GM23338 (cell line): ENCODE data around the gene BANF1. TPM values are rescaled to one million over a fixed set of nuclear protein-coding genes. Genes with fewer than 3 reads are reported as not detected.

Source experiments
- ATAC-seq: fragments of 200-7000 bp; cut with Tn5 transposase; 3 replicates; pipeline ENCODE4 v1.9.1; 2020
- DNase-seq: peaks from one replicate; pipeline ENCODE4 v3.0.0-alpha.2; 2015; ENCODE audit warnings: low spot score
- H2AFZ ChIP-seq: fragments of 200-600 bp; sonication (generic); 2 replicates; pipeline ENCODE4 v1.8.0; 2016; ENCODE audit warnings: antibody characterized with exemption, mild to moderate bottlenecking, moderate library complexity
- H3F3A ChIP-seq: fragments of 200-600 bp; sonication (generic); replicated peaks from 2 replicates; pipeline ENCODE4 v1.8.0; 2017; ENCODE audit warnings: antibody characterized with exemption, mixed run types, low read depth
- H3K27ac ChIP-seq: fragments of 200-600 bp; sonication (generic); 2 replicates; pipeline ENCODE4 v1.6.1; 2016; ENCODE audit warnings: low read depth
- H3K27me3 ChIP-seq: fragments of 200-600 bp; sonication (generic); 2 replicates; pipeline ENCODE4 v1.8.0; 2016; ENCODE audit warnings: mild to moderate bottlenecking, mixed run types, moderate library complexity; ENCODE audit not compliant: insufficient read depth
- H3K36me3 ChIP-seq: fragments of 200-600 bp; sonication (generic); 2 replicates; pipeline ENCODE4 v1.8.0; 2016; ENCODE audit warnings: mild to moderate bottlenecking; ENCODE audit not compliant: insufficient read depth
- H3K4me1 ChIP-seq: fragments of 200-600 bp; sonication (generic); 2 replicates; pipeline ENCODE4 v1.8.0; 2016; ENCODE audit warnings: mild to moderate bottlenecking, moderate library complexity; ENCODE audit not compliant: insufficient read depth
- H3K4me2 ChIP-seq: fragments of 200-600 bp; sonication (generic); 2 replicates; pipeline ENCODE4 v1.7.1; 2017; ENCODE audit warnings: mixed run types
- H3K4me3 ChIP-seq: fragments of 200-600 bp; sonication (generic); 2 replicates; pipeline ENCODE4 v1.6.1; 2016; ENCODE audit warnings: mixed run types
- H3K79me2 ChIP-seq: fragments of 200-600 bp; sonication (generic); replicated peaks from 2 replicates; pipeline ENCODE4 v1.8.0; 2017; ENCODE audit warnings: mild to moderate bottlenecking; ENCODE audit not compliant: insufficient read depth
- H3K9me2 ChIP-seq: fragments of 200-600 bp; sonication (generic); 2 replicates; pipeline ENCODE4 v1.8.0; 2017; ENCODE audit not compliant: insufficient read depth
- H4K20me1 ChIP-seq: fragments of 200-600 bp; sonication (generic); replicated peaks from 2 replicates; pipeline ENCODE4 v1.8.0; 2017; ENCODE audit warnings: mild to moderate bottlenecking; ENCODE audit not compliant: insufficient read depth
- H3K27ac Mint-ChIP-seq: 2 replicates; pipeline ENCODE4 v1.8.0; 2020; ENCODE audit warnings: inconsistent platforms, mild to moderate bottlenecking, moderate library complexity, mixed read lengths
- H3K27me3 Mint-ChIP-seq: 3 replicates; pipeline ENCODE4 v1.8.0; 2022; ENCODE audit warnings: low read depth, mild to moderate bottlenecking, moderate library complexity, mixed read lengths, inconsistent platforms; ENCODE audit not compliant: insufficient read depth, poor library complexity
- H3K36me3 Mint-ChIP-seq: 3 replicates; pipeline ENCODE4 v1.8.0; 2021; ENCODE audit warnings: low read depth, mild to moderate bottlenecking, inconsistent platforms, moderate library complexity, mixed read lengths
- H3K4me1 Mint-ChIP-seq: 3 replicates; pipeline ENCODE4 v1.8.0; 2020; ENCODE audit warnings: mild to moderate bottlenecking, inconsistent platforms, mixed read lengths
- H3K4me3 Mint-ChIP-seq: 3 replicates; pipeline ENCODE4 v1.8.0; 2021; ENCODE audit warnings: moderate library complexity, mild to moderate bottlenecking, inconsistent platforms, mixed read lengths
- H3K9me3 Mint-ChIP-seq: 3 replicates; pipeline ENCODE4 v1.8.0; 2020; ENCODE audit warnings: moderate library complexity, mild to moderate bottlenecking, inconsistent platforms, mixed read lengths
- CREB1 ChIP-seq: fragments of 250-450 bp; sonication (Bioruptor Pico); IDR thresholded peaks from 2 replicates; pipeline ENCODE4 v1.5.0; 2020; ENCODE audit warnings: low read depth, mild to moderate bottlenecking, moderate library complexity
- EZH2 ChIP-seq: fragments of 200-600 bp; sonication (generic); IDR thresholded peaks from one replicate; pipeline ENCODE4 v1.8.0; 2017; ENCODE audit warnings: antibody characterized with exemption, mild to moderate bottlenecking, low read depth; ENCODE audit not compliant: unreplicated experiment
- EZH2phosphoT487 ChIP-seq: fragments of 200-600 bp; sonication (generic); IDR thresholded peaks from one replicate; pipeline ENCODE4 v1.8.1; 2018; ENCODE audit warnings: antibody characterized with exemption; ENCODE audit not compliant: unreplicated experiment
- JUNB ChIP-seq: IDR thresholded peaks from one replicate; pipeline ENCODE4 v1.6.1; 2016; ENCODE audit warnings: antibody characterized with exemption; ENCODE audit not compliant: unreplicated experiment
- NANOG ChIP-seq: IDR thresholded peaks from 2 replicates; pipeline ENCODE4 v1.6.1; 2016; ENCODE audit warnings: antibody characterized with exemption, borderline replicate concordance
- POLR2AphosphoS5 ChIP-seq: IDR thresholded peaks from 2 replicates; pipeline ENCODE4 v1.6.1; 2016; ENCODE audit warnings: antibody characterized with exemption, low read depth
- STAT1 ChIP-seq: IDR thresholded peaks from one replicate; pipeline ENCODE4 v1.6.1; 2016; ENCODE audit warnings: antibody characterized with exemption; ENCODE audit not compliant: unreplicated experiment
- ZNF114 ChIP-seq: fragments of 250-450 bp; sonication (Bioruptor Pico); IDR thresholded peaks from 2 replicates; pipeline ENCODE4 v1.5.0; 2020; ENCODE audit warnings: mild to moderate bottlenecking, moderate library complexity
- ZNF331 ChIP-seq: fragments of 250-450 bp; sonication (Bioruptor Pico); IDR thresholded peaks from 2 replicates; pipeline ENCODE4 v1.5.0; 2020; ENCODE audit warnings: low read depth, mild to moderate bottlenecking, moderate library complexity
- polyA plus RNA-seq: library from polyadenylated mRNA; unstranded; fragments of >200 nt; fragmentation: Nextera tagmentation; extraction: Ambion mirVana; gene quantifications from 2 replicates; pipeline ENCODE4 v1.2.1, GENCODE V29; 2016
- total RNA-seq: library from RNA; depleted of rRNA; stranded (reverse); fragments of >200 nt; shearing (Covaris generic); gene quantifications from 2 replicates; pipeline ENCODE4 v1.2.3, GENCODE V29; 2014
- TF ChIP-seq, protein P1 (sequence below): IDR thresholded peaks from one replicate; pipeline ENCODE4 v1.6.1; 2018; ENCODE audit warnings: antibody characterized with exemption; ENCODE audit not compliant: unreplicated experiment
- TF ChIP-seq, protein P2 (sequence below): fragments of 250-450 bp; sonication (Bioruptor Pico); IDR thresholded peaks from 2 replicates; pipeline ENCODE4 v1.5.0; 2020; ENCODE audit warnings: mild to moderate bottlenecking, moderate library complexity
- TF ChIP-seq, protein P3 (sequence below), 2 experiments: fragments of 200-600 bp in 1 of 2; sonication (generic) in 1 of 2; conservative IDR thresholded peaks; 2 replicates each; pipeline versions ENCODE4 v1.5.1 to v1.6.1; 2016 to 2017; ENCODE audit warnings: antibody characterized with exemption in 2 of 2, low read depth in 2 of 2, mild to moderate bottlenecking in 2 of 2, moderate library complexity in 1 of 2
- TF ChIP-seq, protein P4 (sequence below): IDR thresholded peaks from 2 replicates; pipeline ENCODE4 v1.6.1; 2016; ENCODE audit warnings: antibody characterized with exemption

Gene BANF1
- total and polyA plus RNA-seq, 2 experiments from 2014 or later, result 58.2 to 765 TPM

DNA sequence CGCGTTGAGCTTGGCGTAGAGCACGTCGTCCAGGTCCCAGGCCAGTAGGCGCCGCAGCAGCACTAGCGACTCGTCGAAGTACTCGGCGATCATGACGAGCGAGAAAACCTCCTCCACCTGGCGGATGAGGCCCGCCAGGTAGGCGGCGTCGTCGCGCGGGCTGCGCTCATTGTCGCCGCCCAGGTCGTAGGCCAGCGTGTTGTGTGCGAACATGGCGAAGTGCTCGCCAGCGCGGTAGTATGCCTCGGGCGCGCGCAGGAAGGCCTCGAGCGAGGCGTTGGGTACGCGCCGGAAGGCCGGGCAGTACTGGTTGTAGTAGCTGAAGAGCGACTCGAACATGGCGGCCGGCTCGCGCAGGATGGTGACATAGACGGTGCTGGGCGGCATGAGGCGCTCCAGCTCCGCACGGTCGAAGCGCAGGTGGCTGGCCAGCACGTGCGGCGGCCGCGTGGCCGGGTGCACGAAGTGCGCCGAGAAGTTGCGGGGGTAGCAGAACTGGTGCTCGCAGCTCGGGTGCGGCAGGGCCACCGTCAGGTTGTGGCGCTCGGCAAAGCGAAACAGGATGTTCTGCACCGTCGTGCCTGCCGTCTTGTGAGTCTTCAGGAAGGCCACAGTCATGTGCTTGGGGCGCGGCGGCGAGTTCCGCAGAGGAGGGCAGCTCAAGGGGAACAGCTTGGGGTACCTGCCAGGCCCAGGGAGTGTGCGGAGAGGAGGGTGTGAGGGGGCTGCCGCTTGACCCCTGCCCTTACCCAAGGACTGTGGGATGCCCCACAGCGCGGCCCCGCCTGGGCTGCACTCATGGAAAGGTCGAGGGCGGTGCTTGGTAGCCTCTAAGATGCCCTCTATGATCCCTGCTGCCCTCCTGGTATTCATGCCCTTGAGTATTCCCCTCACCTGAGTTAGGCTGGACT lies 40.9 kb downstream of the BANF1 start:
- Histone ChIP-seq H3K36me3 (no peaks in the 10 kb centered on the region), H4K20me1 (no peaks in the 10 kb centered on the region; the same call in none of the 2 replicates), H3K4me2 (no peak overlapping the region), H3K9me2 (no peaks in the 10 kb centered on the region), H3K27me3 (no peaks in the 10 kb centered on the region), H3F3A (peaks cover 7% of the 10 kb centered on the region; the same call in 1 of the 2 replicates), H3K4me1 (peaks cover 6% of the 10 kb centered on the region; the same call in 1 of the 2 replicates), H2AFZ (no peak overlapping the region), H3K27ac (no peak overlapping the region), H3K4me3 (no peak overlapping the region), H3K79me2 (0 out of 2 replicates have a peak, but pooled peaks cover 3% of the 10 kb centered on the region)
- Mint-ChIP-seq H3K9me3 (peaks cover 9% of the 10 kb centered on the region), H3K27me3 (peaks cover 2% of the 10 kb centered on the region), H3K4me3 (no peak overlapping the region), H3K36me3 (peaks cover 24% of the 10 kb centered on the region), H3K27ac (no peak overlapping the region), H3K4me1 (peaks cover 20% of the 10 kb centered on the region)
- ATAC-seq (no peak), DNase-seq (no peak)
- TF ChIP-seq ZNF331, result no peak
- no peak for TF ChIP-seq ZNF114 (CRISPR knock-in tag)
- TF ChIP-seq, protein P1, sequence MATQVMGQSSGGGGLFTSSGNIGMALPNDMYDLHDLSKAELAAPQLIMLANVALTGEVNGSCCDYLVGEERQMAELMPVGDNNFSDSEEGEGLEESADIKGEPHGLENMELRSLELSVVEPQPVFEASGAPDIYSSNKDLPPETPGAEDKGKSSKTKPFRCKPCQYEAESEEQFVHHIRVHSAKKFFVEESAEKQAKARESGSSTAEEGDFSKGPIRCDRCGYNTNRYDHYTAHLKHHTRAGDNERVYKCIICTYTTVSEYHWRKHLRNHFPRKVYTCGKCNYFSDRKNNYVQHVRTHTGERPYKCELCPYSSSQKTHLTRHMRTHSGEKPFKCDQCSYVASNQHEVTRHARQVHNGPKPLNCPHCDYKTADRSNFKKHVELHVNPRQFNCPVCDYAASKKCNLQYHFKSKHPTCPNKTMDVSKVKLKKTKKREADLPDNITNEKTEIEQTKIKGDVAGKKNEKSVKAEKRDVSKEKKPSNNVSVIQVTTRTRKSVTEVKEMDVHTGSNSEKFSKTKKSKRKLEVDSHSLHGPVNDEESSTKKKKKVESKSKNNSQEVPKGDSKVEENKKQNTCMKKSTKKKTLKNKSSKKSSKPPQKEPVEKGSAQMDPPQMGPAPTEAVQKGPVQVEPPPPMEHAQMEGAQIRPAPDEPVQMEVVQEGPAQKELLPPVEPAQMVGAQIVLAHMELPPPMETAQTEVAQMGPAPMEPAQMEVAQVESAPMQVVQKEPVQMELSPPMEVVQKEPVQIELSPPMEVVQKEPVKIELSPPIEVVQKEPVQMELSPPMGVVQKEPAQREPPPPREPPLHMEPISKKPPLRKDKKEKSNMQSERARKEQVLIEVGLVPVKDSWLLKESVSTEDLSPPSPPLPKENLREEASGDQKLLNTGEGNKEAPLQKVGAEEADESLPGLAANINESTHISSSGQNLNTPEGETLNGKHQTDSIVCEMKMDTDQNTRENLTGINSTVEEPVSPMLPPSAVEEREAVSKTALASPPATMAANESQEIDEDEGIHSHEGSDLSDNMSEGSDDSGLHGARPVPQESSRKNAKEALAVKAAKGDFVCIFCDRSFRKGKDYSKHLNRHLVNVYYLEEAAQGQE, result no peak
- no peak for TF ChIP-seq STAT1
- no peak for TF ChIP-seq EZH2
- no peak for TF ChIP-seq POLR2AphosphoS5
- TF ChIP-seq, protein P2, sequence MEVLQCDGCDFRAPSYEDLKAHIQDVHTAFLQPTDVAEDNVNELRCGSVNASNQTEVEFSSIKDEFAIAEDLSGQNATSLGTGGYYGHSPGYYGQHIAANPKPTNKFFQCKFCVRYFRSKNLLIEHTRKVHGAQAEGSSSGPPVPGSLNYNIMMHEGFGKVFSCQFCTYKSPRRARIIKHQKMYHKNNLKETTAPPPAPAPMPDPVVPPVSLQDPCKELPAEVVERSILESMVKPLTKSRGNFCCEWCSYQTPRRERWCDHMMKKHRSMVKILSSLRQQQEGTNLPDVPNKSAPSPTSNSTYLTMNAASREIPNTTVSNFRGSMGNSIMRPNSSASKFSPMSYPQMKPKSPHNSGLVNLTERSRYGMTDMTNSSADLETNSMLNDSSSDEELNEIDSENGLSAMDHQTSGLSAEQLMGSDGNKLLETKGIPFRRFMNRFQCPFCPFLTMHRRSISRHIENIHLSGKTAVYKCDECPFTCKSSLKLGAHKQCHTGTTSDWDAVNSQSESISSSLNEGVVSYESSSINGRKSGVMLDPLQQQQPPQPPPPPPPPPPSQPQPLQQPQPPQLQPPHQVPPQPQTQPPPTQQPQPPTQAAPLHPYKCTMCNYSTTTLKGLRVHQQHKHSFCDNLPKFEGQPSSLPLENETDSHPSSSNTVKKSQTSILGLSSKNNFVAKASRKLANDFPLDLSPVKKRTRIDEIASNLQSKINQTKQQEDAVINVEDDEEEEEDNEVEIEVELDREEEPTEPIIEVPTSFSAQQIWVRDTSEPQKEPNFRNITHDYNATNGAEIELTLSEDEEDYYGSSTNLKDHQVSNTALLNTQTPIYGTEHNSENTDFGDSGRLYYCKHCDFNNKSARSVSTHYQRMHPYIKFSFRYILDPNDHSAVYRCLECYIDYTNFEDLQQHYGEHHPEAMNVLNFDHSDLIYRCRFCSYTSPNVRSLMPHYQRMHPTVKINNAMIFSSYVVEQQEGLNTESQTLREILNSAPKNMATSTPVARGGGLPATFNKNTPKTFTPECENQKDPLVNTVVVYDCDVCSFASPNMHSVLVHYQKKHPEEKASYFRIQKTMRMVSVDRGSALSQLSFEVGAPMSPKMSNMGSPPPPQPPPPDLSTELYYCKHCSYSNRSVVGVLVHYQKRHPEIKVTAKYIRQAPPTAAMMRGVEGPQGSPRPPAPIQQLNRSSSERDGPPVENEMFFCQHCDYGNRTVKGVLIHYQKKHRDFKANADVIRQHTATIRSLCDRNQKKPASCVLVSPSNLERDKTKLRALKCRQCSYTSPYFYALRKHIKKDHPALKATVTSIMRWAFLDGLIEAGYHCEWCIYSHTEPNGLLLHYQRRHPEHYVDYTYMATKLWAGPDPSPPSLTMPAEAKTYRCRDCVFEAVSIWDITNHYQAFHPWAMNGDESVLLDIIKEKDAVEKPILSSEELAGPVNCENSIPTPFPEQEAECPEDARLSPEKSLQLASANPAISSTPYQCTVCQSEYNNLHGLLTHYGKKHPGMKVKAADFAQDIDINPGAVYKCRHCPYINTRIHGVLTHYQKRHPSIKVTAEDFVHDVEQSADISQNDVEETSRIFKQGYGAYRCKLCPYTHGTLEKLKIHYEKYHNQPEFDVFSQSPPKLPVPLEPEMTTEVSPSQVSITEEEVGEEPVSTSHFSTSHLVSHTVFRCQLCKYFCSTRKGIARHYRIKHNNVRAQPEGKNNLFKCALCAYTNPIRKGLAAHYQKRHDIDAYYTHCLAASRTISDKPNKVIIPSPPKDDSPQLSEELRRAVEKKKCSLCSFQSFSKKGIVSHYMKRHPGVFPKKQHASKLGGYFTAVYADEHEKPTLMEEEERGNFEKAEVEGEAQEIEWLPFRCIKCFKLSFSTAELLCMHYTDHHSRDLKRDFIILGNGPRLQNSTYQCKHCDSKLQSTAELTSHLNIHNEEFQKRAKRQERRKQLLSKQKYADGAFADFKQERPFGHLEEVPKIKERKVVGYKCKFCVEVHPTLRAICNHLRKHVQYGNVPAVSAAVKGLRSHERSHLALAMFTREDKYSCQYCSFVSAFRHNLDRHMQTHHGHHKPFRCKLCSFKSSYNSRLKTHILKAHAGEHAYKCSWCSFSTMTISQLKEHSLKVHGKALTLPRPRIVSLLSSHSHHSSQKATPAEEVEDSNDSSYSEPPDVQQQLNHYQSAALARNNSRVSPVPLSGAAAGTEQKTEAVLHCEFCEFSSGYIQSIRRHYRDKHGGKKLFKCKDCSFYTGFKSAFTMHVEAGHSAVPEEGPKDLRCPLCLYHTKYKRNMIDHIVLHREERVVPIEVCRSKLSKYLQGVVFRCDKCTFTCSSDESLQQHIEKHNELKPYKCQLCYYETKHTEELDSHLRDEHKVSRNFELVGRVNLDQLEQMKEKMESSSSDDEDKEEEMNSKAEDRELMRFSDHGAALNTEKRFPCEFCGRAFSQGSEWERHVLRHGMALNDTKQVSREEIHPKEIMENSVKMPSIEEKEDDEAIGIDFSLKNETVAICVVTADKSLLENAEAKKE (CRISPR knock-in tag), result no peak
- TF ChIP-seq NANOG, result no peak
- no peak for TF ChIP-seq CREB1 (CRISPR knock-in tag)
- TF ChIP-seq, protein P3, sequence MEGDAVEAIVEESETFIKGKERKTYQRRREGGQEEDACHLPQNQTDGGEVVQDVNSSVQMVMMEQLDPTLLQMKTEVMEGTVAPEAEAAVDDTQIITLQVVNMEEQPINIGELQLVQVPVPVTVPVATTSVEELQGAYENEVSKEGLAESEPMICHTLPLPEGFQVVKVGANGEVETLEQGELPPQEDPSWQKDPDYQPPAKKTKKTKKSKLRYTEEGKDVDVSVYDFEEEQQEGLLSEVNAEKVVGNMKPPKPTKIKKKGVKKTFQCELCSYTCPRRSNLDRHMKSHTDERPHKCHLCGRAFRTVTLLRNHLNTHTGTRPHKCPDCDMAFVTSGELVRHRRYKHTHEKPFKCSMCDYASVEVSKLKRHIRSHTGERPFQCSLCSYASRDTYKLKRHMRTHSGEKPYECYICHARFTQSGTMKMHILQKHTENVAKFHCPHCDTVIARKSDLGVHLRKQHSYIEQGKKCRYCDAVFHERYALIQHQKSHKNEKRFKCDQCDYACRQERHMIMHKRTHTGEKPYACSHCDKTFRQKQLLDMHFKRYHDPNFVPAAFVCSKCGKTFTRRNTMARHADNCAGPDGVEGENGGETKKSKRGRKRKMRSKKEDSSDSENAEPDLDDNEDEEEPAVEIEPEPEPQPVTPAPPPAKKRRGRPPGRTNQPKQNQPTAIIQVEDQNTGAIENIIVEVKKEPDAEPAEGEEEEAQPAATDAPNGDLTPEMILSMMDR (conservative IDR thresholded peaks at IDR 0.05; ENCODE audit: low read depth in 2 of 2), result no peak
- TF ChIP-seq EZH2phosphoT487, result no peak
- TF ChIP-seq JUNB, result no peak
- TF ChIP-seq, protein P4, sequence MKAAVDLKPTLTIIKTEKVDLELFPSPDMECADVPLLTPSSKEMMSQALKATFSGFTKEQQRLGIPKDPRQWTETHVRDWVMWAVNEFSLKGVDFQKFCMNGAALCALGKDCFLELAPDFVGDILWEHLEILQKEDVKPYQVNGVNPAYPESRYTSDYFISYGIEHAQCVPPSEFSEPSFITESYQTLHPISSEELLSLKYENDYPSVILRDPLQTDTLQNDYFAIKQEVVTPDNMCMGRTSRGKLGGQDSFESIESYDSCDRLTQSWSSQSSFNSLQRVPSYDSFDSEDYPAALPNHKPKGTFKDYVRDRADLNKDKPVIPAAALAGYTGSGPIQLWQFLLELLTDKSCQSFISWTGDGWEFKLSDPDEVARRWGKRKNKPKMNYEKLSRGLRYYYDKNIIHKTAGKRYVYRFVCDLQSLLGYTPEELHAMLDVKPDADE, result no peak
